T-cell (primary cell): ENCODE measurements around the gene DHX36. TPM values are rescaled to one million over a fixed set of nuclear protein-coding genes. Genes with fewer than 3 reads are reported as not detected.

Source experiments
- ATAC-seq, 4 experiments: fragments of 200-7000 bp in 3 of 4; fragments of 150-1000 bp in 1 of 4; cut with Tn5 transposase; replicated peaks in 1 of 4; 1 replicate in 3 of 4; 2 replicates in 1 of 4; pipeline ENCODE4 v1.10.0; 2021; ENCODE audit warnings: moderate library complexity in 3 of 4, mild to moderate bottlenecking in 2 of 4, moderate number of reproducible peaks in 1 of 4
- CTCF ChIA-PET, 2 donors: fragments of 300-600 bp; sonication (Branson Sonifier 250); formaldehyde crosslinking; loops; one replicate each; lab custom pipeline; 2022; ENCODE audit warnings: antibody characterized with exemption in 2 of 2; lab: Charles Lee
- POLR2A ChIA-PET, 2 donors: fragments of 300-600 bp; sonication (Branson Sonifier 250); formaldehyde crosslinking; loops; one replicate each; lab custom pipeline; 2022; ENCODE audit warnings: antibody characterized with exemption in 2 of 2; lab: Charles Lee
- DNase-seq, 35 experiments: peaks; one replicate each; pipeline versions ENCODE4 v3.0.0 to v3.0.0-alpha.2; 2013 to 2023
- H3K27ac ChIP-seq: one replicate; pipeline ENCODE4 v1.5.1; 2013; ENCODE audit warnings: low read length
- H3K27me3 ChIP-seq, 2 experiments: replicated peaks in 1 of 2; 1 replicate in 1 of 2; 2 replicates in 1 of 2; pipeline versions ENCODE4 v1.6.1 to v1.7.0; 2013; ENCODE audit warnings: low read length in 1 of 2, mixed read lengths in 1 of 2; ENCODE audit not compliant: control insufficient read depth in 2 of 2, insufficient read depth in 2 of 2; ENCODE audit errors: extremely low read depth in 1 of 2
- H3K36me3 ChIP-seq, 2 donors: 1 replicate in 1 of 2; 2 replicates in 1 of 2; pipeline versions ENCODE4 v1.6.1 to v1.7.0; 2013; ENCODE audit warnings: low read length in 1 of 2; ENCODE audit not compliant: control insufficient read depth in 2 of 2, insufficient read depth in 1 of 2; ENCODE audit errors: extremely low read depth in 1 of 2
- H3K4me1 ChIP-seq, 2 experiments: 1 replicate in 1 of 2; 2 replicates in 1 of 2; pipeline versions ENCODE4 v1.6.1 to v1.7.0; 2013; ENCODE audit warnings: low read length in 2 of 2, mixed read lengths in 1 of 2; ENCODE audit not compliant: insufficient read depth in 2 of 2, control insufficient read depth in 1 of 2; ENCODE audit errors: extremely low read depth in 1 of 2
- H3K4me3 ChIP-seq, 2 donors: 1 replicate in 1 of 2; 2 replicates in 1 of 2; pipeline versions ENCODE4 v1.5.1 to v1.7.0; 2013; ENCODE audit warnings: mild to moderate bottlenecking in 2 of 2, low read length in 1 of 2, moderate library complexity in 1 of 2; ENCODE audit not compliant: control insufficient read depth in 1 of 2; ENCODE audit errors: extremely low read depth in 1 of 2
- H3K9me3 ChIP-seq: 2 replicates; pipeline ENCODE4 v1.7.0; 2013
- H3K27ac Mint-ChIP-seq, 2 donors: one replicate each; pipeline ENCODE4 v1.8.0; 2020 to 2021; ENCODE audit warnings: mild to moderate bottlenecking in 2 of 2, mixed read lengths in 2 of 2
- H3K27me3 Mint-ChIP-seq, 2 donors: one replicate each; pipeline ENCODE4 v1.8.0; 2021 to 2022; ENCODE audit warnings: mixed read lengths in 2 of 2
- H3K36me3 Mint-ChIP-seq: one replicate; pipeline ENCODE4 v1.8.0; 2021; ENCODE audit warnings: mixed read lengths
- H3K4me1 Mint-ChIP-seq, 3 donors: one replicate each; pipeline ENCODE4 v1.8.0; 2020 to 2022; ENCODE audit warnings: mixed read lengths in 3 of 3, mild to moderate bottlenecking in 1 of 3
- H3K4me3 Mint-ChIP-seq, 3 donors: one replicate each; pipeline ENCODE4 v1.8.0; 2020 to 2022; ENCODE audit warnings: mild to moderate bottlenecking in 3 of 3, mixed read lengths in 3 of 3, moderate library complexity in 3 of 3
- H3K9me3 Mint-ChIP-seq, 3 donors: one replicate each; pipeline ENCODE4 v1.8.0; 2020 to 2022; ENCODE audit warnings: mixed read lengths in 3 of 3
- WGBS: methylation state at CpG from one replicate; pipeline ENCODE4 v1.1.5; 2013; ENCODE audit warnings: missing lambda C conversion rate; ENCODE audit not compliant: insufficient coverage; 5-methylcytosine and 5-hydroxymethylcytosine counted together
- total RNA-seq, 35 experiments: library from RNA in 6 of 35; stranded (reverse) in 6 of 35; fragments of 120-200 nt in 1 of 35; gene quantifications; one replicate each; pipeline versions ENCODE4 v1.2.1 to v1.2.4 and lab custom pipeline; 2013 to 2026

Gene DHX36
- total RNA-seq (100 to 1,000 TPM in 2 of 5 donors, 10 to 100 TPM in 3; 70.3 to 104 (median 76.8) TPM), total RNA-seq (lab: John Stamatoyannopoulos, UW) (73.8 to 232 (median 128) reads per million in 29 experiments)
- 140 TPM for total RNA-seq (2013)

- Mint-ChIP-seq H3K9me3 (no peaks in the 10 kb centered on the region), H3K36me3 (peaks cover 7% of the 10 kb centered on the region), H3K27ac (peak within 1 kb of the TSS; percentile 98 to 99), H3K4me1 (peaks cover 16 to 21% (median 18%) of the 10 kb centered on the region in 3 donors), H3K4me3 (peak within 1 kb of the TSS in 1 of 3 donors; percentile 96), H3K27me3 (no peaks in the 10 kb centered on the region)
- ATAC-seq, result peak; percentile 92 to 95 (median 93)
- Histone ChIP-seq H3K4me3 (peak within 1 kb of the TSS; percentile 58 to 79), H3K27ac (peak within 1 kb of the TSS; percentile 98), H3K36me3 (peaks cover 0 to 5% of the 10 kb centered on the region in 2 donors), H3K9me3 (no peaks in the 10 kb centered on the region), H3K4me1 (peaks cover 28 to 32% of the 10 kb centered on the region in 2 experiments), H3K27me3 (no peaks in the 10 kb centered on the region)
- peak; percentile 77 to 96 (median 90) for DNase-seq
- ChIA-PET CTCF (interaction anchor here (0.7 to 1.5 kb wide), 3 partner anchors 11 kb away, joined by 3 to 8 read pairs (median 3); no protein-coding TSS in a partner anchor), POLR2A (interaction anchor here in 1 of 2 donors (1.0 kb wide), 1 partner anchor 10 kb away, joined by 4 read pairs; no protein-coding TSS in a partner anchor)
- under 1% methylated on average over 42 of the region's 45 CpGs for WGBS
These were observed at the start of gene DHX36 for GRCh38 chr3:154323891-154324738. Gene DHX36, minus strand, starts transcription at chr3:154324487. Its CDS starts 71 bp downstream, at chr3:154324416.

- no peak overlapping the region for H3K27ac Mint-ChIP-seq
- no peak overlapping the region for H3K4me3 Mint-ChIP-seq
- peaks cover 0 to 6% (median 0%) of the 10 kb centered on the region in 3 donors for H3K9me3 Mint-ChIP-seq
- H3K4me1 ChIP-seq, result no peaks in the 10 kb centered on the region
- DNase-seq, result no peak
- H3K27me3 ChIP-seq, result peaks cover 0 to 5% of the 10 kb centered on the region in 2 experiments
- no peak overlapping the region for H3K27ac ChIP-seq
- no peak overlapping the region for H3K4me3 ChIP-seq
- ChIA-PET CTCF (no interaction called here), POLR2A (no interaction called here)
- H3K9me3 ChIP-seq, result no peaks in the 10 kb centered on the region
- H3K27me3 Mint-ChIP-seq, result peaks cover 0 to 4% of the 10 kb centered on the region in 2 donors
- 0% methylated on average over 1 of the region's 3 CpGs for WGBS
- no peaks in the 10 kb centered on the region for H3K4me1 Mint-ChIP-seq
- no peak for ATAC-seq
- no peaks in the 10 kb centered on the region for H3K36me3 ChIP-seq
- no peaks in the 10 kb centered on the region for H3K36me3 Mint-ChIP-seq
These were observed 42.9 kb upstream of the DHX36 start for GRCh38 chr3:154367221-154367620.

- H3K4me3 ChIP-seq, result no peak overlapping the region
- H3K9me3 ChIP-seq, result no peaks in the 10 kb centered on the region
- no peak overlapping the region for H3K27ac ChIP-seq
- POLR2A ChIA-PET, result no interaction called here
- Mint-ChIP-seq H3K4me1 (no peaks in the 10 kb centered on the region), H3K4me3 (no peak overlapping the region), H3K36me3 (no peaks in the 10 kb centered on the region), H3K27ac (no peak overlapping the region), H3K9me3 (peaks cover 0 to 6% (median 0%) of the 10 kb centered on the region in 3 donors), H3K27me3 (peaks cover 4% of the 10 kb centered on the region in 2 donors)
- no peaks in the 10 kb centered on the region for H3K4me1 ChIP-seq
- DNase-seq (no peak), ATAC-seq (no peak)
- H3K36me3 ChIP-seq, result no peaks in the 10 kb centered on the region
- H3K27me3 ChIP-seq, result peaks cover 0 to 5% of the 10 kb centered on the region in 2 experiments
- CTCF ChIA-PET, result no interaction called here
These were observed 40.6 kb upstream of the DHX36 start for GRCh38 chr3:154364849-154365248.

GRCh38 chr3:154361099-154361498 lies 36.8 kb upstream of the DHX36 start:
- no CpG with 5 or more reads among the region's 1 CpG for WGBS
- ATAC-seq (no peak), DNase-seq (no peak)
- Mint-ChIP-seq H3K27me3 (peaks cover under 1 to 6% of the 10 kb centered on the region in 2 donors), H3K4me3 (no peak overlapping the region), H3K9me3 (peaks cover 0 to 6% (median 0%) of the 10 kb centered on the region in 3 donors), H3K27ac (no peak overlapping the region), H3K36me3 (no peaks in the 10 kb centered on the region), H3K4me1 (no peaks in the 10 kb centered on the region)
- CTCF ChIA-PET, result no interaction called here
- Histone ChIP-seq H3K27me3 (peaks cover 0 to 2% of the 10 kb centered on the region in 2 experiments), H3K36me3 (no peaks in the 10 kb centered on the region), H3K4me1 (no peaks in the 10 kb centered on the region), H3K9me3 (no peaks in the 10 kb centered on the region), H3K4me3 (no peak overlapping the region), H3K27ac (no peak overlapping the region)
- POLR2A ChIA-PET, result no interaction called here

GRCh38 chr3:154356009-154356408 lies 31.7 kb upstream of the DHX36 start:
- ChIA-PET POLR2A (no interaction called here), CTCF (no interaction called here)
- Mint-ChIP-seq H3K36me3 (no peaks in the 10 kb centered on the region), H3K4me3 (no peak overlapping the region), H3K9me3 (peaks cover 0 to 5% (median 0%) of the 10 kb centered on the region in 3 donors), H3K27ac (no peak overlapping the region), H3K27me3 (peaks cover 12 to 24% of the 10 kb centered on the region in 2 donors), H3K4me1 (no peaks in the 10 kb centered on the region)
- Histone ChIP-seq H3K27ac (no peak overlapping the region), H3K9me3 (no peaks in the 10 kb centered on the region), H3K27me3 (peaks cover 0 to 6% of the 10 kb centered on the region in 2 experiments), H3K36me3 (no peaks in the 10 kb centered on the region), H3K4me3 (no peak overlapping the region), H3K4me1 (no peaks in the 10 kb centered on the region)
- no peak for ATAC-seq
- WGBS, result 33% methylated on average over 1 of the region's 1 CpG
- no peak for DNase-seq

GRCh38 chr3:154349223-154349622 lies 24.9 kb upstream of the DHX36 start:
- Histone ChIP-seq H3K4me3 (no peak overlapping the region), H3K9me3 (no peaks in the 10 kb centered on the region), H3K36me3 (no peaks in the 10 kb centered on the region), H3K4me1 (no peaks in the 10 kb centered on the region), H3K27me3 (peaks cover 0 to 3% of the 10 kb centered on the region in 2 experiments), H3K27ac (no peak overlapping the region)
- H3K9me3 Mint-ChIP-seq, result no peaks in the 10 kb centered on the region
- DNase-seq (no peak), ATAC-seq (no peak)
- POLR2A ChIA-PET, result no interaction called here
- no peaks in the 10 kb centered on the region for H3K36me3 Mint-ChIP-seq
- H3K4me1 Mint-ChIP-seq, result no peaks in the 10 kb centered on the region
- H3K4me3 Mint-ChIP-seq, result no peak overlapping the region
- no CpG with 5 or more reads among the region's 2 CpGs for WGBS
- peaks cover 31 to 36% of the 10 kb centered on the region in 2 donors for H3K27me3 Mint-ChIP-seq
- CTCF ChIA-PET, result no interaction called here
- H3K27ac Mint-ChIP-seq, result no peak overlapping the region
